DOHH2 (cell line): ENCODE results near the gene PYURF.

ENCODE experiments used
- EZH2phosphoT487 ChIP-seq: fragments of 200-600 bp; sonication (generic); IDR thresholded peaks from 2 replicates; pipeline ENCODE4 v1.6.1; 2017; ENCODE audit warnings: borderline replicate concordance, mild to moderate bottlenecking, antibody characterized with exemption, low read length, moderate library complexity, mixed read lengths
- TF ChIP-seq, protein P1 (sequence below): fragments of 200-600 bp; sonication (generic); IDR thresholded peaks from one replicate; pipeline ENCODE4 v1.5.1; 2014; ENCODE audit warnings: antibody characterized with exemption, mild to moderate bottlenecking, low read depth, low read length; ENCODE audit not compliant: poor library complexity, severe bottlenecking

DNA sequence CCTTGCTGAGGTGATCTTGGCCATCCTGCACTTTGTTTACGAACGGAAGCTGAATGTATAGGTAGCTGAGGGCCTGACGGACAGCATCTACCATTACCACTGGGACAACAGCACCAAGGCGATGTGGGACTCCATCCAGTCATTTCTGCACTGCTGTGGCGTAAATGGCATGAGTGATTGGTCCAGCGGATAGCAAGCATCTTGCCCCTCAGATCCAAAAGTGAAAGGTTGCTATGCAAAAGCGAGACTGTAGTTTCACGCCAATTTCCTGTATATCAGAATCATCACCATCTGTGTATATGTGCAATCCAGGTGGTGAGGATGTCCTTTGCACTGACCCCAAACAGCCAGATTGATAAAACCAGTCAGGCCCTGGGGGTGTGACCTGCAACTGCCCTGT is 4.2 kb upstream of the PYURF start:
- TF ChIP-seq, protein P1, sequence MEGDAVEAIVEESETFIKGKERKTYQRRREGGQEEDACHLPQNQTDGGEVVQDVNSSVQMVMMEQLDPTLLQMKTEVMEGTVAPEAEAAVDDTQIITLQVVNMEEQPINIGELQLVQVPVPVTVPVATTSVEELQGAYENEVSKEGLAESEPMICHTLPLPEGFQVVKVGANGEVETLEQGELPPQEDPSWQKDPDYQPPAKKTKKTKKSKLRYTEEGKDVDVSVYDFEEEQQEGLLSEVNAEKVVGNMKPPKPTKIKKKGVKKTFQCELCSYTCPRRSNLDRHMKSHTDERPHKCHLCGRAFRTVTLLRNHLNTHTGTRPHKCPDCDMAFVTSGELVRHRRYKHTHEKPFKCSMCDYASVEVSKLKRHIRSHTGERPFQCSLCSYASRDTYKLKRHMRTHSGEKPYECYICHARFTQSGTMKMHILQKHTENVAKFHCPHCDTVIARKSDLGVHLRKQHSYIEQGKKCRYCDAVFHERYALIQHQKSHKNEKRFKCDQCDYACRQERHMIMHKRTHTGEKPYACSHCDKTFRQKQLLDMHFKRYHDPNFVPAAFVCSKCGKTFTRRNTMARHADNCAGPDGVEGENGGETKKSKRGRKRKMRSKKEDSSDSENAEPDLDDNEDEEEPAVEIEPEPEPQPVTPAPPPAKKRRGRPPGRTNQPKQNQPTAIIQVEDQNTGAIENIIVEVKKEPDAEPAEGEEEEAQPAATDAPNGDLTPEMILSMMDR = no peak
- TF ChIP-seq EZH2phosphoT487 = no peak
